OCI-LY1 (cell line): Measurements from ENCODE around the gene LRFN2.

ENCODE experiments used
- H2AFZ ChIP-seq: fragments of 200-600 bp; sonication (generic), shearing (Covaris generic); 2 replicates; pipeline ENCODE4 v1.6.0; 2014; ENCODE audit warnings: antibody characterized with exemption, mild to moderate bottlenecking, low read length
- H3F3A ChIP-seq: fragments of 200-600 bp; sonication (generic), shearing (Covaris generic); 2 replicates; pipeline ENCODE4 v1.6.0; 2014; ENCODE audit warnings: mild to moderate bottlenecking, antibody characterized with exemption, low read length, moderate library complexity; ENCODE audit not compliant: insufficient read depth
- H3K27ac ChIP-seq: fragments of 200-600 bp; sonication (generic); 2 replicates; pipeline ENCODE4 v1.5.1; 2014; ENCODE audit warnings: low read length, mixed run types, mild to moderate bottlenecking, low read depth; ENCODE audit not compliant: poor library complexity, severe bottlenecking
- H3K27me3 ChIP-seq: fragments of 200-600 bp; sonication (generic); 2 replicates; pipeline ENCODE4 v1.6.0; 2014; ENCODE audit warnings: antibody characterized with exemption, mild to moderate bottlenecking, low read length, moderate library complexity; ENCODE audit not compliant: insufficient read depth
- H3K36me3 ChIP-seq: fragments of 200-600 bp; sonication (generic); 2 replicates; pipeline ENCODE4 v1.6.1; 2014; ENCODE audit warnings: mild to moderate bottlenecking, antibody characterized with exemption, low read length, moderate library complexity, mixed read lengths; ENCODE audit not compliant: insufficient read depth
- H3K4me1 ChIP-seq: fragments of 200-600 bp; sonication (generic); 2 replicates; pipeline ENCODE4 v1.5.1; 2014; ENCODE audit warnings: mild to moderate bottlenecking, low read length, moderate library complexity; ENCODE audit not compliant: insufficient read depth, severe bottlenecking
- H3K4me2 ChIP-seq: fragments of 200-600 bp; sonication (generic), shearing (Covaris generic); 2 replicates; pipeline ENCODE4 v1.6.1; 2014; ENCODE audit warnings: low read length
- H3K4me3 ChIP-seq: fragments of 200-600 bp; sonication (generic); 2 replicates; pipeline ENCODE4 v1.5.1; 2014; ENCODE audit warnings: low read length, low read depth, mild to moderate bottlenecking, mixed read lengths; ENCODE audit not compliant: poor library complexity, severe bottlenecking
- H3K79me2 ChIP-seq: fragments of 200-600 bp; shearing (Covaris generic); 2 replicates; pipeline ENCODE4 v1.6.1; 2016; ENCODE audit warnings: mixed run types, low read length, mixed read lengths; ENCODE audit not compliant: insufficient read depth
- H3K9ac ChIP-seq: fragments of 200-600 bp; sonication (generic), shearing (Covaris generic); 2 replicates; pipeline ENCODE4 v1.6.1; 2014; ENCODE audit warnings: mild to moderate bottlenecking, low read length, mixed read lengths
- H3K9me2 ChIP-seq: fragments of 200-600 bp; sonication (generic), shearing (Covaris generic); 2 replicates; pipeline ENCODE4 v1.6.1; 2014; ENCODE audit warnings: low read depth, mild to moderate bottlenecking, low read length, mixed read lengths
- H3K9me3 ChIP-seq: fragments of 200-600 bp; shearing (Covaris generic); 2 replicates; pipeline ENCODE4 v1.6.1; 2014; ENCODE audit warnings: low read length, mixed read lengths
- H4K20me1 ChIP-seq: fragments of 200-600 bp; sonication (generic), shearing (Covaris generic); 2 replicates; pipeline ENCODE4 v1.6.0; 2016; ENCODE audit warnings: mild to moderate bottlenecking, low read length; ENCODE audit not compliant: insufficient read depth
- EZH2 ChIP-seq: fragments of 200-600 bp; sonication (generic), shearing (Covaris generic); IDR thresholded peaks from 2 replicates; pipeline ENCODE4 v1.8.0; 2017; ENCODE audit warnings: borderline replicate concordance, mixed run types, mild to moderate bottlenecking, antibody characterized with exemption, low read length, moderate library complexity, mixed read lengths
- TF ChIP-seq, protein P1 (sequence below): fragments of 200-600 bp; sonication (generic), shearing (Covaris generic); IDR thresholded peaks from 2 replicates; pipeline ENCODE4 v1.5.1; 2017; ENCODE audit warnings: mild to moderate bottlenecking, antibody characterized with exemption, low read length, moderate library complexity, mixed read lengths

The LRFN2 gene

DNA sequence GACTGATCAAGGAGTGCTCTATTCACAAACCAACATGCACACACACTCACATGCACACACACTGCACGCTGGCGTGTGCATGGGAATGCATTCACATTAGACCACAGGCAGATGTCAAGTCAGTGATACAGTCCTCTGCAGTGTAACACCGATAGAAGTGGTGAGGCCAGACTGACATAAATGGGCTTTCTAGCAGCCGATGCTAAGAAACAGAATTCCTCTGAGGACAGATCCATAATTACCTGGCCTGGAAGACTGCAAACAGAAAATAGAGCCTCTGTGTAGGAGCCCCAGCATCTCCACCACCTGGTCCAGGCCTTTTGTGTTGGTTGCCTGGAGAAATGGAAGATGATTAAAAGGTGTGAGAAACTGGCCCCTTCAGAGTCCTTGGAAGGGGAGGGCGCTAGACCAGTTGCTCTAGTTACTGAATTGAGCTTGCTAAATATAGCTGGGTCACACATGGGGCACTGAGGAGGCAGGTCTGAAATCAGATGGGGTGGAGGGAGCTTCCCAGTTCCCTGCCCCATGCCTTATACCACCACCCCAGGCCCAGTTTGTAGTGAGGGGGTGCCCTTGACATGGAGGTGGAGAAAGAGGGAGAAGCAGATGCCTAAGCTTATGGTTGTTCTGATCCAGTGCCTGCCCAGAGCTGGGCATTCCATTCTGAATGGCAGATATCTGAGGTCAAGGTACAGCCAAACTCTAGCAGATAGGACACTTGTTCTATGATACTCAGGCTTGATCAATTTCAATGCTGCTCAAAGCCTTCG is 233.8 kb downstream of the LRFN2 start:
- H3K27ac ChIP-seq, result no peak overlapping the region

DNA sequence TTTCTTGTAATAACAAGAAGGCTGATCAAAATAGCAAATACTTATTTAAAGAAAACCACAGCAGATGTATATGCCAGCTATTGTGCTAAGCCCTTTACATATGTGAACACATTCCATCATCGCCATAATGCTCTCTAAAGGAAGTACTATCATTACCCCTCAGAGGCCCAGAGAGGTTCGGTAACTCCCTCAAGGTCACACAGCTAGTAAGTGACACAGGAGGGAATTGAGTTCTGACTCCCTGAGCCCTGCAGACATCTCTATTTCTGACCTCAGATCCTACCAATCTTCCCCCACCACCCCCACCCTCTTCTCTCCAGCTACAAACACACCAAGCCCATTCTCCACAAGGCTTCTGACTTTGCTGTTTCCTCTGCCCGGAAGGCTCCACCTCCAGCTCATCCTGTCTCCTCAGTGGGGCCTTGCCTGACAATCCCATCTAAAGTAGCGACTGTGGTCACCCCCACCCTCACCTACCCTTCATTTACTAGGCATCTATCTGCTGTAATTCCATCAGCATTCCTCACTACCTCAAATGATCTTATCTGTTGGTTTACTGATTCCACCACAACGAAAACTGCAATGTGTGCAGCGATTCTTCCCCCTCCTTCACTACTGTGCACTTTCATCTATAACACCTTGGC is 234.5 kb downstream of the LRFN2 start:
- no peaks in the 10 kb centered on the region for H3K4me1 ChIP-seq

More for the DNA sequence above, 233.8 kb downstream of the LRFN2 start:
- no peaks in the 10 kb centered on the region for H3K36me3 ChIP-seq
- H3K27me3 ChIP-seq, result no peaks in the 10 kb centered on the region
- TF ChIP-seq, protein P1, sequence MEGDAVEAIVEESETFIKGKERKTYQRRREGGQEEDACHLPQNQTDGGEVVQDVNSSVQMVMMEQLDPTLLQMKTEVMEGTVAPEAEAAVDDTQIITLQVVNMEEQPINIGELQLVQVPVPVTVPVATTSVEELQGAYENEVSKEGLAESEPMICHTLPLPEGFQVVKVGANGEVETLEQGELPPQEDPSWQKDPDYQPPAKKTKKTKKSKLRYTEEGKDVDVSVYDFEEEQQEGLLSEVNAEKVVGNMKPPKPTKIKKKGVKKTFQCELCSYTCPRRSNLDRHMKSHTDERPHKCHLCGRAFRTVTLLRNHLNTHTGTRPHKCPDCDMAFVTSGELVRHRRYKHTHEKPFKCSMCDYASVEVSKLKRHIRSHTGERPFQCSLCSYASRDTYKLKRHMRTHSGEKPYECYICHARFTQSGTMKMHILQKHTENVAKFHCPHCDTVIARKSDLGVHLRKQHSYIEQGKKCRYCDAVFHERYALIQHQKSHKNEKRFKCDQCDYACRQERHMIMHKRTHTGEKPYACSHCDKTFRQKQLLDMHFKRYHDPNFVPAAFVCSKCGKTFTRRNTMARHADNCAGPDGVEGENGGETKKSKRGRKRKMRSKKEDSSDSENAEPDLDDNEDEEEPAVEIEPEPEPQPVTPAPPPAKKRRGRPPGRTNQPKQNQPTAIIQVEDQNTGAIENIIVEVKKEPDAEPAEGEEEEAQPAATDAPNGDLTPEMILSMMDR, result no peak
- TF ChIP-seq EZH2, result no peak
- no peaks in the 10 kb centered on the region for H3K79me2 ChIP-seq
- H3K9ac ChIP-seq, result no peak overlapping the region
- no peak overlapping the region for H2AFZ ChIP-seq
- no peaks in the 10 kb centered on the region for H4K20me1 ChIP-seq
- no peaks in the 10 kb centered on the region for H3K4me1 ChIP-seq
- no peaks in the 10 kb centered on the region for H3K9me2 ChIP-seq
- no peaks in the 10 kb centered on the region for H3K9me3 ChIP-seq
- no peaks in the 10 kb centered on the region for H3F3A ChIP-seq
- no peak overlapping the region for H3K4me3 ChIP-seq
- H3K4me2 ChIP-seq, result no peak overlapping the region

DNA sequence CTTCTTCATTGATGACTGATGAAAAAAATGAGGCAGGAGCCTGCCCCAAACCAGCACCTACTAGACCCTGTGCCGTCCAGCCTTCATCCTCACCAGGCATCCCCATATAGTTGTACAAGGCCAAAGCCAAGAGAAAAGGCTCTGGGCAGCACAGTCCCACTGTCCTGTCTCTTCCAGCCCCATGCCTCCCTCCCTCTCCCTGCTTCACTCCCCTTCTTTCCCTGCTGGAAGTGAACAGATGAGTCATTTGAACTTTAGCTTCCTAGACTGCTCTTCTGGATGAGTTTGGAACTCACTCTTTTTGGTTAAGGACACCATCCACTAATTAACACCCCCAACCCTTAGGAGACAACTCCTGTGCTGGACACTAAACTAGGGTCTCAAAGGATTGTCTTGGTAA is 235.2 kb downstream of the LRFN2 start:
- Histone ChIP-seq H3F3A (no peaks in the 10 kb centered on the region), H3K4me1 (no peaks in the 10 kb centered on the region)

More for the DNA sequence above, 234.5 kb downstream of the LRFN2 start:
- H2AFZ ChIP-seq, result no peak overlapping the region
- no peaks in the 10 kb centered on the region for H3K79me2 ChIP-seq
- no peak overlapping the region for H3K4me3 ChIP-seq
- H3K9ac ChIP-seq, result no peak overlapping the region
- no peaks in the 10 kb centered on the region for H3K9me2 ChIP-seq
- TF ChIP-seq EZH2, result no peak
- TF ChIP-seq, protein P1, result no peak
- H3K27me3 ChIP-seq, result no peaks in the 10 kb centered on the region
- no peaks in the 10 kb centered on the region for H3F3A ChIP-seq
- H3K36me3 ChIP-seq, result no peaks in the 10 kb centered on the region
- H3K4me2 ChIP-seq, result no peak overlapping the region
- H3K9me3 ChIP-seq, result no peaks in the 10 kb centered on the region
- H3K27ac ChIP-seq, result no peak overlapping the region
- H4K20me1 ChIP-seq, result no peaks in the 10 kb centered on the region

More for the DNA sequence above, 235.2 kb downstream of the LRFN2 start:
- TF ChIP-seq, protein P1, result no peak
- no peak for TF ChIP-seq EZH2
- no peaks in the 10 kb centered on the region for H3K27me3 ChIP-seq
- no peak overlapping the region for H2AFZ ChIP-seq
- no peaks in the 10 kb centered on the region for H4K20me1 ChIP-seq
- no peaks in the 10 kb centered on the region for H3K36me3 ChIP-seq
- no peaks in the 10 kb centered on the region for H3K79me2 ChIP-seq
- no peaks in the 10 kb centered on the region for H3K9me3 ChIP-seq
- no peak overlapping the region for H3K4me3 ChIP-seq
- H3K9me2 ChIP-seq, result no peaks in the 10 kb centered on the region
- H3K9ac ChIP-seq, result no peak overlapping the region
- no peak overlapping the region for H3K4me2 ChIP-seq
- H3K27ac ChIP-seq, result no peak overlapping the region
